Keratinocyte (primary cell): ENCODE measurements around the gene GRIA4. TPM values are rescaled to one million over a fixed set of nuclear protein-coding genes. Genes with fewer than 3 reads are reported as not detected.

Experiments
- DNase-seq: peaks from one replicate; pipeline ENCODE4 v3.0.0-alpha.2; 2011; ENCODE audit warnings: low read depth, missing footprints, low spot score
- FAIRE-seq: peaks from 2 replicates; lab custom pipeline; 2011; peaks lifted over from hg19 to GRCh38; lab: Jason Lieb, UNC
- H2AFZ ChIP-seq: 2 replicates; pipeline ENCODE4 v1.6.0; 2012; ENCODE audit warnings: low read length, control low read depth, inconsistent platforms; ENCODE audit not compliant: control insufficient read depth
- H3K27ac ChIP-seq: 2 replicates; pipeline ENCODE4 v1.5.1; 2011; ENCODE audit warnings: low read length; ENCODE audit not compliant: control insufficient read depth, insufficient read depth
- H3K27me3 ChIP-seq: 3 replicates; pipeline ENCODE4 v1.6.0; 2011; ENCODE audit warnings: low read length; ENCODE audit not compliant: control insufficient read depth, insufficient read depth; ENCODE audit errors: extremely low read depth
- H3K36me3 ChIP-seq, 2 experiments: 2 replicates in 1 of 2; 3 replicates in 1 of 2; pipeline ENCODE4 v1.5.1; 2011; ENCODE audit warnings: low read length in 2 of 2, mild to moderate bottlenecking in 1 of 2; ENCODE audit not compliant: control insufficient read depth in 2 of 2, insufficient read depth in 2 of 2; ENCODE audit errors: extremely low read depth in 1 of 2
- H3K4me1 ChIP-seq: 3 replicates; pipeline ENCODE4 v1.5.1; 2011; ENCODE audit warnings: low read length; ENCODE audit not compliant: control insufficient read depth, insufficient read depth; ENCODE audit errors: extremely low read depth
- H3K4me2 ChIP-seq: 3 replicates; pipeline ENCODE4 v1.6.0; 2011; ENCODE audit warnings: low read depth, low read length; ENCODE audit not compliant: control insufficient read depth, insufficient read depth; ENCODE audit errors: extremely low read depth
- H3K4me3 ChIP-seq, 3 experiments: fragments of 200-600 bp in 1 of 3; sonication (generic) in 1 of 3; 2 replicates in 2 of 3; 3 replicates in 1 of 3; pipeline ENCODE4 v1.5.1; 2011 to 2016; ENCODE audit warnings: low read length in 3 of 3, mild to moderate bottlenecking in 3 of 3, control low read depth in 2 of 3, inconsistent platforms in 1 of 3, low read depth in 1 of 3, mixed read lengths in 1 of 3, mixed run types in 1 of 3, moderate library complexity in 1 of 3; ENCODE audit not compliant: control insufficient read depth in 2 of 3, insufficient read depth in 2 of 3; ENCODE audit errors: extremely low read depth in 1 of 3
- H3K79me2 ChIP-seq: 2 replicates; pipeline ENCODE4 v1.6.0; 2012; ENCODE audit warnings: low read length; ENCODE audit not compliant: control insufficient read depth, insufficient read depth
- H3K9ac ChIP-seq: 3 replicates; pipeline ENCODE4 v1.6.0; 2011; ENCODE audit warnings: low read length; ENCODE audit not compliant: control insufficient read depth, insufficient read depth; ENCODE audit errors: extremely low read depth
- H3K9me1 ChIP-seq: 3 replicates; pipeline ENCODE4 v1.6.0; 2011; ENCODE audit warnings: low read length; ENCODE audit not compliant: control insufficient read depth, insufficient read depth; ENCODE audit errors: extremely low read depth
- H3K9me3 ChIP-seq: 2 replicates; pipeline ENCODE4 v1.5.1; 2012; ENCODE audit warnings: low read depth, low read length; ENCODE audit not compliant: control insufficient read depth
- H4K20me1 ChIP-seq: 3 replicates; pipeline ENCODE4 v1.6.0; 2011; ENCODE audit warnings: low read length; ENCODE audit not compliant: control insufficient read depth, insufficient read depth; ENCODE audit errors: extremely low read depth
- CTCF ChIP-seq, 3 experiments: IDR thresholded peaks in 1 of 3; conservative IDR thresholded peaks in 1 of 3; optimal IDR thresholded peaks in 1 of 3; 2 replicates in 2 of 3; 3 replicates in 1 of 3; pipeline versions ENCODE3 to v1.5.1; 2011; ENCODE audit warnings: low read length in 3 of 3, mild to moderate bottlenecking in 3 of 3, moderate library complexity in 2 of 3, control low read depth in 1 of 3, inconsistent platforms in 1 of 3; ENCODE audit not compliant: insufficient read depth in 2 of 3; ENCODE audit errors: extremely low read depth in 1 of 3
- EZH2 ChIP-seq: IDR thresholded peaks from one replicate; pipeline ENCODE4 v1.6.1; 2012; ENCODE audit warnings: inconsistent platforms, mild to moderate bottlenecking, low read length, moderate library complexity
- dilution Hi-C: fragments of 300-500 bp; cut with MboI; formaldehyde crosslinking; loops from one replicate; pipeline ENCODE4 v1.7.0; 2020; ENCODE audit warnings: low sequenced_read_pairs; ENCODE audit not compliant: extremely low pct_ligation_motif_present
- polyA plus RNA-seq, 5 experiments: library from polyadenylated mRNA; depleted of rRNA in 3 of 5; stranded (reverse) in 3 of 5; stranded (forward) in 1 of 5; unstranded in 1 of 5; fragments of >200 nt; gene quantifications; 1 replicate in 1 of 5; 2 replicates in 3 of 5; 3 replicates in 1 of 5; pipeline versions ENCODE4 v1.2.1 to v1.2.3, GENCODE V29; 2011 to 2012; ENCODE audit warnings: missing spikeins in 2 of 5, low read depth in 1 of 5, low replicate concordance in 1 of 5

Gene GRIA4
- polyA plus RNA-seq, 1 donor (not counting 4 experiments of a cell fraction or from before 2014, with no cell fraction given), result not detected

- no peak overlapping the region for H2AFZ ChIP-seq
- no peaks in the 10 kb centered on the region for H3K4me1 ChIP-seq
- no peaks in the 10 kb centered on the region for H3K9me1 ChIP-seq
- no peaks in the 10 kb centered on the region for H4K20me1 ChIP-seq
- no peak overlapping the region for H3K4me2 ChIP-seq
- FAIRE-seq, result no peak
- H3K27me3 ChIP-seq, result no peaks in the 10 kb centered on the region
- no peak overlapping the region for H3K4me3 ChIP-seq
- dilution Hi-C loops, result no loop called here
- H3K27ac ChIP-seq, result no peak overlapping the region
- TF ChIP-seq CTCF (optimal IDR thresholded peaks at IDR 0.05 in 1 of 3, IDR thresholded peaks at IDR 0.05 in 1 of 3, conservative IDR thresholded peaks at IDR 0.05 in 1 of 3; ENCODE audit: extremely low read depth in 1 of 3, insufficient read depth in 2 of 3, low read length in 3 of 3) (no peak), EZH2 (no peak)
- H3K79me2 ChIP-seq, result no peaks in the 10 kb centered on the region
- no peaks in the 10 kb centered on the region for H3K9me3 ChIP-seq
- H3K36me3 ChIP-seq, result no peaks in the 10 kb centered on the region
- H3K9ac ChIP-seq, result no peak overlapping the region
- no peak for DNase-seq
Observed at GRCh38 chr11:105929084-105929955, 319.4 kb downstream of the GRIA4 start.

GRCh38 chr11:105933695-105934094 lies 323.8 kb downstream of the GRIA4 start:
- Histone ChIP-seq H3K9me3 (no peaks in the 10 kb centered on the region), H3K9ac (no peak overlapping the region), H3K9me1 (no peaks in the 10 kb centered on the region), H3K27me3 (no peaks in the 10 kb centered on the region), H4K20me1 (no peaks in the 10 kb centered on the region), H3K36me3 (no peaks in the 10 kb centered on the region), H3K4me3 (no peak overlapping the region), H3K79me2 (no peaks in the 10 kb centered on the region), H3K4me2 (no peak overlapping the region), H3K4me1 (no peaks in the 10 kb centered on the region), H2AFZ (no peak overlapping the region), H3K27ac (no peak overlapping the region)
- FAIRE-seq (no peak), DNase-seq (no peak)
- dilution Hi-C loops, result no loop called here
- no peak for TF ChIP-seq CTCF (optimal IDR thresholded peaks at IDR 0.05 in 1 of 3, IDR thresholded peaks at IDR 0.05 in 1 of 3, conservative IDR thresholded peaks at IDR 0.05 in 1 of 3; ENCODE audit: extremely low read depth in 1 of 3, insufficient read depth in 2 of 3, low read length in 3 of 3)
- no peak for TF ChIP-seq EZH2
